GM12892 (cell line): ENCODE measurements around the gene PAPSS2.
"Not testable (repeated sequence)": the region's sequence is repeated elsewhere in the genome, so short reads cannot be mapped to it uniquely, and the experiment has no call there.

Source experiments
- POLR2A ChIP-seq: IDR thresholded peaks from 2 replicates; pipeline ENCODE4 v1.6.1; 2011; ENCODE audit warnings: low read depth, low read length, control low read depth
- POLR2AphosphoS5 ChIP-seq: IDR thresholded peaks from 2 replicates; pipeline ENCODE4 v1.6.1; 2011; ENCODE audit warnings: low read depth, low read length, control low read depth
- TAF1 ChIP-seq: IDR thresholded peaks from 2 replicates; pipeline ENCODE4 v1.6.1; 2011; ENCODE audit warnings: low read depth, mild to moderate bottlenecking, control low read depth, low read length, borderline replicate concordance

DNA sequence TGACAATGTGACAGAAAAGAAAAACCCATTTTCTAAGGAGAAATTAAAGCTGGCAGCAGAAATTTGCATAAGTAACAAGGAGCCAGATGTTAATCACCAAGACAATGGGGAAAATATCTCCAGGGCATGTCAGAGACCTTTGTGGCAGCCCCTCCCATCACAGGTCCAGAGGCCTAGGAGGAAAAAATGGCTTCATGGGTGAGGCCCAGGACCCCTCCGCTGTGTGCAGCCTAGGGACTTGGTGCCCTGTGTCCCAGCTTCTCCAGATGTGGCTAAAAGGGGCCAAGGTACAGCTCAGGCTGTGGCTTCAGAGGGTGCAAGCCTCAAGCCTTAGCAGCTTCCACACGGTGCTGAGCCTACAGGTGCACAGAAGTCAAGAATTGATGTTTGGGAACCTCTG lies 48.3 kb upstream of the PAPSS2 start:
- not testable (repeated sequence) for TF ChIP-seq POLR2A, POLR2AphosphoS5, TAF1
